ENCODE measurements around the gene SLC9A9. TPM values are rescaled to one million over a fixed set of nuclear protein-coding genes. Genes with fewer than 3 reads are reported as not detected.

Gene SLC9A9
- total and polyA plus RNA-seq, 2 of the 8 experiments (the other 6 are each of a cell fraction or from before 2014, with no cell fraction given) = 0.48 to 1.1 TPM

- no peak overlapping the region for H3K4me2 ChIP-seq (ENCODE audit: insufficient read depth in 1 of 2, low read depth in 2 of 2, low read length in 2 of 2)
- H2AK5ac ChIP-seq (ENCODE audit: low read depth, low read length) = no peak overlapping the region
- no peak overlapping the region for H2AFZ ChIP-seq (ENCODE audit: low read length)
- H4K91ac ChIP-seq (replicated peaks; ENCODE audit: insufficient read length, low read length) = no peak overlapping the region
- H4K5ac ChIP-seq (ENCODE audit: insufficient read length, low read depth, low read length) = no peak overlapping the region
- no peaks in the 10 kb centered on the region for H3K36me3 ChIP-seq (ENCODE audit: control insufficient read depth in 2 of 4, insufficient read depth in 4 of 4, low read length in 3 of 4)
- no peaks in the 10 kb centered on the region for H3K9me3 ChIP-seq (ENCODE audit: insufficient read depth in 2 of 2, low read depth in 1 of 2, low read length in 1 of 2)
- DNase-seq (ENCODE audit: low read depth in 1 of 2, low spot score in 2 of 2) = no peak
- H4K20me1 ChIP-seq (replicated peaks in 1 of 2; ENCODE audit: control insufficient read depth in 1 of 2, insufficient read depth in 2 of 2, low read length in 2 of 2) = no peaks in the 10 kb centered on the region
- H2BK20ac ChIP-seq (ENCODE audit: low read length) = no peak overlapping the region
- H2BK120ac ChIP-seq (replicated peaks; ENCODE audit: low read depth, low read length) = no peak overlapping the region
- H3K14ac ChIP-seq (ENCODE audit: insufficient read length) = no peak overlapping the region
- TF ChIP-seq RFX5 (IDR thresholded peaks at IDR 0.05; ENCODE audit: borderline replicate concordance, low read depth, low read length) = no peak
- no peak overlapping the region for H3K23ac ChIP-seq (ENCODE audit: insufficient read length)
- H3K79me2 ChIP-seq (ENCODE audit: control insufficient read depth in 1 of 2, insufficient read depth in 2 of 2, low read length in 2 of 2) = no peaks in the 10 kb centered on the region
- no peak overlapping the region for H2BK15ac ChIP-seq (ENCODE audit: low read length)
- no peaks in the 10 kb centered on the region for H3K79me1 ChIP-seq (ENCODE audit: low read depth, low read length)
- H3K18ac ChIP-seq (ENCODE audit: extremely low read depth, low read length) = no peak overlapping the region
- no peaks in the 10 kb centered on the region for H3K23me2 ChIP-seq (ENCODE audit: low read depth, low read length)
- H3K27me3 ChIP-seq (replicated peaks in 1 of 4; ENCODE audit: control insufficient read depth in 3 of 4, extremely low read depth in 1 of 4, insufficient read depth in 3 of 4, low read length in 3 of 4) = no peaks in the 10 kb centered on the region
- H2BK12ac ChIP-seq (ENCODE audit: low read depth, low read length) = no peak overlapping the region
- ChIA-PET POLR2A (ENCODE audit: partially characterized antibody) (no interaction called here), CTCF (ENCODE audit: partially characterized antibody) (interaction anchor here (1.0 to 2.0 kb wide), 3 partner anchors 15 to 50 kb away, joined by 3 to 10 read pairs (median 3); no protein-coding TSS in a partner anchor)
- no peak overlapping the region for H2BK5ac ChIP-seq (ENCODE audit: low read depth, low read length)
- WGBS, 2 experiments (ENCODE audit: extremely low coverage in 1 of 2, insufficient coverage in 1 of 2, insufficient read length in 1 of 2, insufficient replicate concordance in 2 of 2, low coverage in 1 of 2, low lambda C conversion rate in 2 of 2, missing lambda C conversion rate in 1 of 2) = 100% methylated on average over 1 of the region's 1 CpG; no CpG with 5 or more reads in 1 of the 2 experiments
- no peak overlapping the region for H3K27ac ChIP-seq (ENCODE audit: low read depth, low read length)
- no peak overlapping the region for H3K4ac ChIP-seq (replicated peaks; ENCODE audit: insufficient read length, low read depth, low read length)
- no peak overlapping the region for H3K56ac ChIP-seq (replicated peaks; ENCODE audit: insufficient read length, low read depth, low read length)
- no peak overlapping the region for H4K8ac ChIP-seq (ENCODE audit: extremely low read depth, insufficient read depth, low read length)
- no peaks in the 10 kb centered on the region for H3K4me1 ChIP-seq (replicated peaks in 1 of 4; ENCODE audit: control insufficient read depth in 3 of 4, insufficient read depth in 4 of 4, low read length in 3 of 4)
- no peak overlapping the region for H3K9ac ChIP-seq (replicated peaks in 1 of 4; ENCODE audit: extremely low read depth in 1 of 4, low read depth in 3 of 4, low read length in 3 of 4)
- no peak overlapping the region for H3K4me3 ChIP-seq (ENCODE audit: extremely low read depth in 1 of 4, insufficient read depth in 2 of 4, low read depth in 3 of 4, low read length in 4 of 4)
- FAIRE-seq = no peak
These were observed 147.8 kb downstream of the SLC9A9 start for GRCh38 chr3:143700431-143700975.
